ENCODE results near the gene C20orf202.

- TF ChIP-seq POLR2AphosphoS5 (IDR thresholded peaks at IDR 0.05; ENCODE audit: low read depth, low read length), result no peak
- TF ChIP-seq TAF1 (IDR thresholded peaks at IDR 0.05; ENCODE audit: borderline replicate concordance, insufficient read depth, low read length), result no peak
- no peak for TF ChIP-seq FOXP2 (optimal IDR thresholded peaks at IDR 0.05; ENCODE audit: borderline replicate concordance, extremely low read depth, extremely low read length, insufficient read depth)
Measured at GRCh38 chr20:1184260-1184637, 19.0 kb upstream of the C20orf202 start.

Measured in PFSK-1 (cell line).